A549 (cell line): ENCODE results near the gene TOP3A. TPM values are rescaled to one million over a fixed set of nuclear protein-coding genes. Genes with fewer than 3 reads are reported as not detected.
"Not testable (repeated sequence)": the region's sequence is repeated elsewhere in the genome, so short reads cannot be mapped to it uniquely, and the experiment has no call there.

ENCODE experiments used
- ATAC-seq, 2 experiments: fragments of 200-7000 bp in 1 of 2; fragments of >200 bp in 1 of 2; cut with Nextera tagmentation in 1 of 2; cut with Tn5 transposase in 1 of 2; 3 replicates each; pipeline versions ENCODE4 v1.8.0 to v1.9.1; 2018 to 2020; ENCODE audit warnings: mild to moderate bottlenecking in 1 of 2, moderate library complexity in 1 of 2
- CTCF ChIA-PET: fragments of 300-600 bp; sonication (Branson Sonifier 250); formaldehyde crosslinking; extraction: SDS; loops from one replicate; lab custom pipeline; 2021; ENCODE audit warnings: antibody characterized with exemption, inconsistent platforms; lab: Yijun Ruan, JAX
- POLR2A ChIA-PET: fragments of 350-600 bp; formaldehyde crosslinking; extraction: SDS; loops from one replicate; lab custom pipeline; 2021; ENCODE audit warnings: antibody characterized with exemption, inconsistent platforms; lab: Yijun Ruan, JAX
- DNase-seq, 2 experiments: peaks; one replicate each; pipeline versions ENCODE4 v3.0.0 to v3.0.0-alpha.2; 2011 to 2016; ENCODE audit warnings: low read depth in 1 of 2, low spot score in 1 of 2
- FAIRE-seq: peaks from 2 replicates; lab custom pipeline; 2011; peaks lifted over from hg19 to GRCh38; lab: Jason Lieb, UNC
- H3K27ac ChIP-seq, 2 experiments: fragments of >200 bp; sonication (Bioruptor Twin); formaldehyde crosslinking; 3 replicates each; pipeline ENCODE4 v1.5.1; 2016 to 2017
- H3K4me1 ChIP-seq: fragments of >200 bp; sonication (Bioruptor Twin); formaldehyde crosslinking; 3 replicates; pipeline ENCODE4 v1.6.1; 2016
- H3K4me2 ChIP-seq: fragments of >200 bp; sonication (Bioruptor Twin); formaldehyde crosslinking; 3 replicates; pipeline ENCODE4 v1.6.1; 2016
- H3K4me3 ChIP-seq: fragments of >200 bp; sonication (Bioruptor Twin); formaldehyde crosslinking; 3 replicates; pipeline ENCODE4 v1.5.1; 2016
- H3K9me3 ChIP-seq: fragments of >200 bp; sonication (Bioruptor Twin); formaldehyde crosslinking; 3 replicates; pipeline ENCODE4 v1.6.1; 2016
- ATOH8 ChIP-seq: fragments of 250-450 bp; sonication (Bioruptor Pico); IDR thresholded peaks from 2 replicates; pipeline ENCODE4 v1.5.0; 2020; ENCODE audit warnings: low read depth, mild to moderate bottlenecking, moderate library complexity
- ELK1 ChIP-seq: fragments of 150-350 bp; IDR thresholded peaks from 2 replicates; pipeline ENCODE4 v1.6.1; 2014; ENCODE audit warnings: low read depth, mild to moderate bottlenecking, low read length
- ESRRA ChIP-seq: fragments of 150-350 bp; IDR thresholded peaks from 2 replicates; pipeline ENCODE4 v1.6.1; 2014; ENCODE audit warnings: mild to moderate bottlenecking, low read length, borderline replicate concordance
- HDAC2 ChIP-seq: fragments of 200-600 bp; sonication (generic); IDR thresholded peaks from 2 replicates; pipeline ENCODE4 v1.6.1; 2016
- HOXA7 ChIP-seq: fragments of 250-450 bp; sonication (Bioruptor Pico); IDR thresholded peaks from 2 replicates; pipeline ENCODE4 v1.5.0; 2020; ENCODE audit warnings: mild to moderate bottlenecking, moderate library complexity
- HOXB13 ChIP-seq: fragments of 250-450 bp; sonication (Bioruptor Pico); IDR thresholded peaks from 2 replicates; pipeline ENCODE4 v1.5.0; 2020; ENCODE audit warnings: low read depth, mild to moderate bottlenecking, moderate library complexity
- JUN ChIP-seq, 2 experiments: fragments of >200 bp; sonication (Bioruptor Twin); formaldehyde crosslinking; IDR thresholded peaks; 2 replicates in 1 of 2; 3 replicates in 1 of 2; pipeline ENCODE4 v1.6.1; 2016 to 2017
- KDM5A ChIP-seq: fragments of 200-600 bp; sonication (generic); IDR thresholded peaks from 2 replicates; pipeline ENCODE4 v1.6.1; 2016; ENCODE audit warnings: antibody characterized with exemption, mild to moderate bottlenecking
- MAFK ChIP-seq: fragments of 450-650 bp; IDR thresholded peaks from 2 replicates; pipeline ENCODE4 v1.6.1; 2014; ENCODE audit not compliant: partially characterized antibody
- MYC ChIP-seq: IDR thresholded peaks from 2 replicates; pipeline ENCODE4 v1.6.1; 2012; ENCODE audit warnings: mild to moderate bottlenecking, inconsistent platforms, low read length, improper control_type of control experiment, borderline replicate concordance
- NPAS2 ChIP-seq: fragments of 250-450 bp; sonication (Bioruptor Pico); IDR thresholded peaks from 2 replicates; pipeline ENCODE4 v1.8.0; 2022; ENCODE audit warnings: mild to moderate bottlenecking, moderate library complexity, borderline replicate concordance
- RCOR1 ChIP-seq: fragments of 150-350 bp; IDR thresholded peaks from 2 replicates; pipeline ENCODE4 v1.6.1; 2014; ENCODE audit warnings: antibody characterized with exemption, low read length, low read depth
- REST ChIP-seq: fragments of 200-600 bp; sonication (generic); IDR thresholded peaks from 2 replicates; pipeline ENCODE4 v1.6.1; 2016; ENCODE audit warnings: antibody characterized with exemption, mild to moderate bottlenecking, moderate library complexity
- RFX5 ChIP-seq: fragments of 450-650 bp; IDR thresholded peaks from 2 replicates; pipeline ENCODE4 v1.7.1; 2014; ENCODE audit warnings: antibody characterized with exemption, mild to moderate bottlenecking, moderate library complexity
- SREBF2 ChIP-seq: fragments of 450-650 bp; IDR thresholded peaks from 2 replicates; pipeline ENCODE4 v1.6.1; 2014; ENCODE audit warnings: mild to moderate bottlenecking, moderate library complexity
- ZNF302 ChIP-seq: fragments of 250-450 bp; sonication (Bioruptor Pico); IDR thresholded peaks from 2 replicates; pipeline ENCODE4 v1.9.0; 2021; ENCODE audit warnings: inconsistent platforms, mild to moderate bottlenecking, moderate library complexity
- ZSCAN20 ChIP-seq: fragments of 250-450 bp; sonication (Bioruptor Pico); IDR thresholded peaks from 2 replicates; pipeline ENCODE4 v1.8.0; 2022; ENCODE audit warnings: mild to moderate bottlenecking, moderate library complexity
- WGBS: methylation state at CpG from one replicate; pipeline ENCODE4 v1.1.6; 2017; ENCODE audit errors: missing lambda C conversion rate; 5-methylcytosine and 5-hydroxymethylcytosine counted together
- polyA plus RNA-seq, 4 experiments: library from polyadenylated mRNA; depleted of rRNA in 3 of 4; stranded (reverse); fragments of >200 nt; fragmentation: RNase III in 1 of 4; extraction: RNeasy Plus Mini Kit Qiagen cat#74134 plus additional on column Dnase treatment in 1 of 4; gene quantifications; 2 replicates in 3 of 4; 3 replicates in 1 of 4; pipeline ENCODE4 v1.2.3, GENCODE V29; 2011 to 2017
- TF ChIP-seq, protein P1 (sequence below): fragments of >200 bp; sonication (Bioruptor Twin); formaldehyde crosslinking; IDR thresholded peaks from 3 replicates; pipeline ENCODE4 v1.6.1; 2016

The TOP3A gene
- polyA plus RNA-seq, 2 of the 4 experiments (the other 2 are of a cell fraction) = 29.0 to 29.3 TPM

GRCh38 chr17:18344021-18344420, 29.2 kb upstream of the TOP3A start:
- H3K4me2 ChIP-seq = no peak overlapping the region

DNA sequence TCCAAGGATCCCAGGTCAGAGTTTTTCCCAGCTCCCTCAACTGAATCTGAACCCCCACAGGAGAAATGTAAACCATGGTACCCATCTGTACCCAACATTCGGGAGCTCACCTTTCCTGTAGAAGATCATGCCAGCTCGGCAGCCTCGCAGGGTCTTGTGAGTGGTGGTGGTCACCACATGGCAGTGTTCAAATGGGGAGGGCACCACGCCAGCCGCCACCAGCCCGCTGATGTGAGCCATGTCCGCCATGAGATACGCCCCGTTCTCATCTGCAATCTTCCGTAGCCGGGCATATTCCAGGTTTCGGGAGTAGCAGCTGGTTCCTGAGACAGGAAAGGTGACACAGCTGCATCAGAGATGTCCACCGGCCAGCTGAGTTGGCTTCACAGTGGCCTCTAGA, 25.1 kb upstream of the TOP3A start:
- no peak for ATAC-seq
- ChIA-PET POLR2A (no interaction called here), CTCF (interaction anchor here (0.8 to 1.7 kb wide), 4 partner anchors 12 to 92 kb away, joined by 3 to 9 read pairs (median 4); no protein-coding TSS in a partner anchor)
- 97% methylated on average over 13 of the region's 13 CpGs for WGBS
- no peak overlapping the region for H3K27ac ChIP-seq
- no peaks in the 10 kb centered on the region for H3K9me3 ChIP-seq
- FAIRE-seq = no peak
- TF ChIP-seq ESRRA = no peak
- TF ChIP-seq JUN (IDR thresholded peaks at IDR 0.05) = no peak
- no peak for TF ChIP-seq KDM5A
- no peak for TF ChIP-seq MAFK
- TF ChIP-seq ATOH8 = no peak
- no peak for TF ChIP-seq HOXA7 (CRISPR knock-in tag)
- no peak for TF ChIP-seq ZSCAN20 (CRISPR knock-in tag)
- TF ChIP-seq REST = no peak
- no peaks in the 10 kb centered on the region for H3K4me1 ChIP-seq
- H3K4me2 ChIP-seq = no peak overlapping the region
- no peak for DNase-seq
- no peak overlapping the region for H3K4me3 ChIP-seq

More at GRCh38 chr17:18344021-18344420, 29.2 kb upstream of the TOP3A start:
- ATAC-seq (no peak), DNase-seq (no peak)
- CTCF ChIA-PET = interaction anchor here (1.0 kb wide), 1 partner anchor 20 kb away, joined by 3 read pairs; no protein-coding TSS in a partner anchor
- H3K9me3 ChIP-seq = no peaks in the 10 kb centered on the region
- no peak overlapping the region for H3K4me3 ChIP-seq
- WGBS = 88% methylated on average over 5 of the region's 5 CpGs
- no peak for TF ChIP-seq NPAS2 (CRISPR knock-in tag)
- TF ChIP-seq HDAC2 = no peak
- no peak for TF ChIP-seq MYC
- TF ChIP-seq, protein P1, sequence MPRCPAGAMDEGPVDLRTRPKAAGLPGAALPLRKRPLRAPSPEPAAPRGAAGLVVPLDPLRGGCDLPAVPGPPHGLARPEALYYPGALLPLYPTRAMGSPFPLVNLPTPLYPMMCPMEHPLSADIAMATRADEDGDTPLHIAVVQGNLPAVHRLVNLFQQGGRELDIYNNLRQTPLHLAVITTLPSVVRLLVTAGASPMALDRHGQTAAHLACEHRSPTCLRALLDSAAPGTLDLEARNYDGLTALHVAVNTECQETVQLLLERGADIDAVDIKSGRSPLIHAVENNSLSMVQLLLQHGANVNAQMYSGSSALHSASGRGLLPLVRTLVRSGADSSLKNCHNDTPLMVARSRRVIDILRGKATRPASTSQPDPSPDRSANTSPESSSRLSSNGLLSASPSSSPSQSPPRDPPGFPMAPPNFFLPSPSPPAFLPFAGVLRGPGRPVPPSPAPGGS = no peak
- TF ChIP-seq RFX5 = no peak
- no peak for TF ChIP-seq SREBF2
- TF ChIP-seq ELK1 = no peak
- TF ChIP-seq HOXB13 (CRISPR knock-in tag) = no peak
- TF ChIP-seq RCOR1 = no peak
- TF ChIP-seq JUN (IDR thresholded peaks at IDR 0.05) = no peak
- no peak for TF ChIP-seq ZNF302
- TF ChIP-seq, all 56 proteins: peak for 0
- H3K4me1 ChIP-seq = no peaks in the 10 kb centered on the region
- FAIRE-seq = no peak
- no peak overlapping the region for H3K27ac ChIP-seq
- POLR2A ChIA-PET = no interaction called here

GRCh38 chr17:18338158-18338557, 23.4 kb upstream of the TOP3A start:
- POLR2A ChIA-PET, H3K4me3 ChIP-seq, FAIRE-seq, H3K4me1 ChIP-seq, DNase-seq, H3K4me2 ChIP-seq, ATAC-seq, H3K9me3 ChIP-seq, CTCF ChIA-PET, H3K27ac ChIP-seq: not testable (repeated sequence)
- 100% methylated on average over 6 of the region's 25 CpGs for WGBS
